NCI-H2196 (cell line): Measurements from ENCODE around the gene URGCP.
"Not testable (repeated sequence)": the region's sequence is repeated elsewhere in the genome, so short reads cannot be mapped to it uniquely, and the experiment has no call there.

Experiments used
- DNase-seq: peaks from one replicate; lab custom pipeline; 2025; ENCODE audit not compliant: unreplicated experiment; lab: John Stamatoyannopoulos, UW

URGCP gene

GRCh38 chr7:43834463-43835251 lies 71.7 kb downstream of the URGCP start:
- DNase-seq: peak; percentile 18

GRCh38 chr7:43830917-43831316 lies 75.5 kb downstream of the URGCP start:
- not testable (repeated sequence) for DNase-seq
